NCI-H2196 (cell line): ENCODE results near the gene PRKG1.
A peak's percentile ranks its signal among the peaks of the same experiment; 100 is the strongest.
"Not testable (repeated sequence)": the region's sequence is repeated elsewhere in the genome, so short reads cannot be mapped to it uniquely, and the experiment has no call there.

Source experiments
- DNase-seq: peaks from one replicate; lab custom pipeline; 2025; ENCODE audit not compliant: unreplicated experiment; lab: John Stamatoyannopoulos, UW

The PRKG1 gene

DNA sequence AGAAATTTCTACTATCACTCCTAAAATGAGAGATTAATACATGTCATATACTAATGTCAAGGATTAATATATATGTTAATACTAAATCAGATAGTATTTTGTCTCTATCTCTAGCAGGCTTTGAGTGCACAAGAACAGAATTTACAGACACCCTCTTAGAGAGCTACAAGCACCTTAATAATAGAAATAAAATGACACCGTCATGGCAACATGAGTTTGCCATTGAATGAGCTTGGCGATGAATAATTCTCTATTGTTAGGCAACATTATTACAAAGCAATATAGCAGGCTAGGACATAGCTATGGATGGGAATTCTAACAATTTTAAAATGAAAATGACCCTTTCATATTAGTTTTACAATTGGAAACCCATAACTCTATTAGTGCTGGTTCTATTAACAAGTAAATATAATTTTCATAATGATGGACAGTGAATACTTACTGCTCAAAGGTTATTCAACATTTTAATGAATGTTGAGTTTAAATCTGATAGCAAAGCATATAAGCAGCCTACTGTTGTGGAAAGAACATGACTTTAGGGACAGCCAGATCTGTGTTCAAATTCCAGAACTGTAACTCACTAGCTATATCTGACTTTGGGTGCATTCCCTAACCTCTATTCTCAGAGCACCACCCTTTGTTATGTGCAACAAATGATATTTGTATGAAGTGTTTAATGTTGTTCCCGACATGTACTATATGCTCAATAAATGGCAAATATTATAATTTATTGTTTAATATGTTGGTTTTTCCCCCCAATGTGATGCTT, 1055.3 kb downstream of the PRKG1 start:
- DNase-seq, result no peak

DNA sequence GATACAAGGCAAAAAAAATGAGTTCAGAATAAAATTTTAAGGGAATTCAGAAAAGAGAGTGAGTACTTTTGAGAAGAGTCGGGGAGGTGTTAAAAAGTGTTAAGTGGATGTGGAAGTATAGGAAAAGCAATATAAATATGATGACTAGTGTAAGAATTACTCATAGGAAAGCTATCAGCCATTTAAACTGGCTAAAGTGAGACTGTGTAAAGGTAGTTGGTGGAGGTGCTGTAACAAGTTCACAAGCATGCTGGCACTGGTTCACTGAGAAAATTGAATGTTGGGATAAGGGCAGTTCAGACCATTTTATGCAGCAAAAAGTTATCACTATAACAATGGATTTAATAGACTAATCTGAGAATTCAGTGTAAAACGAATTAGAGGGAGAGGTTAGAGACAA, 1060.8 kb downstream of the PRKG1 start:
- no peak for DNase-seq

DNA sequence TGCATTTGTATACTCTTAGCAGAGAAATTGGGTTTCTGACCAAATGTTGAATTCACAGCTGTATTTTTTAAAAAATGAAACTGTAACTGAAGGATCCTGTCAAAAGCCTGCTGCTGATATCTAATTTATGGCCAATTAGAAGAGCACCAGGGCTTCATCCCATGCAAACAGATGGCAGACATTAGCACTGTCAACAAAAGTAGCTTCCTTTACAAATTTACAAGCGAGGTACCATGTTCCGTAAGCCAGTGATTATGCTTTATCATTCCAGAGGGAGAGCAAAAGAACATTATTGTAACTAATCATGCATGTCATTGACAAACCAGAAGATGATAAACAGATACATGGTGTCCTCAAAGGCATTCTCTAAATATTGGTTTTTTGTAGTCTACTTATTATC, 1062.6 kb downstream of the PRKG1 start:
- DNase-seq, result no peak

DNA sequence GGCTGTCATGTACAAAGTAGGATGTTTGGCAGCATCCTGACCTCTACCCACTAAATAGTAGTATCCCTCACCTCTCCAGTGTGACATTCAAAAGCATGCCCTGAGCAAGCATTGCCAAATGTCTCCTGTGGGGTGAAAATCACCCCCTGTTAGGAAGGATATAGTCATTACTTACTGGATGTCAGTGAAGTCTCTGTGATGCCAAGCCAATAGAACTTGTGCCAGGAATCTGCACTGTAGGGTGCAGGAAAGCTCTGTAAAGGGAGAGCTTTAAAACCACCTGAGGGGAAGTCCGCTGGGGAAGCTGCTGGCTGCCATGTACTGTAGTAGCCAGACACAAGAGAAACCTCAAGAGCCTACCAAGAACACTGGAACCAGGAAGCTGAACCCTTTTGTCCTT, 1069.1 kb downstream of the PRKG1 start:
- no peak for DNase-seq

DNA sequence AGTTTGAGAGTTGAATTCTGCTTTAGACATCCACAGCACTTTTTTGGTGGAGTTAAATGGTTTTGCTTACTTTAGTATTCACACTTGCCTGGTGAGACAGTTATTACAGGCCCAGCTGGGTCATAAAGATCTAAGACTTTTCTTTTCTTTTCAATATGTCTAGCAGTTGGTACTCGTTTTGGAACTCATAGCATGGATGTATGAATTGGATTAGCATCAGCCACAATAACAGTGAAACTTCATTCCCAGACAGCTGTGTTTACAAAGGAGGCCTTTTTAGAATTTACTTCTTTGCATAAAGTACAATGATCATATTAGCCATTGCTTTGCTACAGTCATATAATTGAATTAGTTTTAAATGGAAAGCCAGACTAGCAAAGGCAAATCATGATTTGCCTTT, 1071.3 kb downstream of the PRKG1 start:
- DNase-seq, result no peak

DNA sequence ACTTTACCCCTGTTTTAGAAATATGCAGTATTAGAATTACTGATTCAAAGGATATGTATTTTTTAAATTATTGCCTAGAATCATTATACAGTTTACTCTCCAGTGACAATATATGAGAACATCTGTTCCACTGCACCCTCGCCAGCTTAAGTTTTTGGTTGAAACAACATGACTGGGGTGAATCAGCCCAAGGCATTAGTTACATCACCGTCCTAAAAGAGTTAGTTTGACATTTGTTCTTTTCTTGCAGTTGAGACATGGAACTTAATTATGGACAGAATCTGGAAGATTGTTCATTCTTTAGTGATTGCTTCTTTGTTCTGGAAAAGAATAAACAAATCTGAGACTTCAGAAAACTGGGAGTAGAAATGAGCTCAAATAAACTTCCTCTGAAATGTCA, 1072.5 kb downstream of the PRKG1 start:
- DNase-seq, result no peak

DNA sequence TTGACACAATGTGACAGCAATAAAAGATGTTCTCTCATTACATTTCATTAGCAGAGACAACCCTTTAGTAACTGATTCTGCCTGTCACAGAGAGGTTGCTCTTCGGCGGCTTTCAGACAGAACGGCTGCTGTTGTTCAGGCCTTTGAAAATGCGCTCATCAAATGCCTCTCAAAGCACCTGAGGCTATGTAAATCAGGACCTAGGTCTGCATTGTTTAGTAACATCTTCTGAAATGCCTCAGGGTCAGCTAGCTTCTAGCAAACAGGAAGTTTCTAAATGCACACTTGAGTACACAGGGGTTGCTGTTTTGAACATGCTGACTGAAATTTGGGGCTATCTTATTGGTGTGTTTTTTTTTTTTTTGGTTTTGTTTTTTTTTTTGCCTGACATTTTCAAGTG, 1096.5 kb downstream of the PRKG1 start:
- no peak for DNase-seq

DNA sequence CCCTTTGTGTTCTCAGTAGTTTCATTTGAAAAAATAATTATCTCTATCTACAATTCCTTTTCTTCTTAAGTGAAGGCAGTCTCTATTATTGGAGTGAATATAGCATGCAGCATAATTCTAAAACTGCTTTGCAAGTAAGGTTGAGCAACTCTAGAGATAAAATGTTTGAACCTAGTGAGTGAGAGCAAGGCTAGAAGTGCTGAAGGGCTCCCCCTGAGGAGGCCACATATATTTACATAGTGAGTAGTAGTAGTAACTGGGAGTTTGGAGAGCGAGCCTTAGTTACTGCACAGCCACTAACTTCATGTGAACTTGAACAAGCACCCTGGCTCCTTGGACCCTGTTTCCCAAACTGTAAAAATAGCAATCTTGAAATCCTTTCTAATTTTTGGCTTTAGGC, 1098.3 kb downstream of the PRKG1 start:
- DNase-seq, result no peak

DNA sequence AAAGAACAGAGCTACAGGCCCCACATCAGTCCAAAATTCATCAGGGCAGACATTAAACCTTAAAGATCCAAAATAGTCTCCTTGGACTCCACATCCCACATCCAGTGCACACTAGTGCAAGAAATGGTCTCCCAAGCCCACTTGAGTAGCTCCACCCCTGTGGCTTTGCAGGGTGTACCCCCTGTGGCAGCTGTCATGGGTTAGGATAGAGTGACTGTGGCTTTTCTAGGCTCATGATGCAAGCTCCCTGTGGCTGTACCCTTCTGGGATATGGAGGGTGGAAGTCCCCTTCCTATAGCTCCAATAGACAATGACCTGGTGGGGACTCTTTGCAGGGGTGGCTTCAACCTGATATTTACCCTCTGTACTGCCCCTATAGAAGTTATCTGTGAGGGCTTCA, 1111.0 kb downstream of the PRKG1 start:
- DNase-seq, result no peak

DNA sequence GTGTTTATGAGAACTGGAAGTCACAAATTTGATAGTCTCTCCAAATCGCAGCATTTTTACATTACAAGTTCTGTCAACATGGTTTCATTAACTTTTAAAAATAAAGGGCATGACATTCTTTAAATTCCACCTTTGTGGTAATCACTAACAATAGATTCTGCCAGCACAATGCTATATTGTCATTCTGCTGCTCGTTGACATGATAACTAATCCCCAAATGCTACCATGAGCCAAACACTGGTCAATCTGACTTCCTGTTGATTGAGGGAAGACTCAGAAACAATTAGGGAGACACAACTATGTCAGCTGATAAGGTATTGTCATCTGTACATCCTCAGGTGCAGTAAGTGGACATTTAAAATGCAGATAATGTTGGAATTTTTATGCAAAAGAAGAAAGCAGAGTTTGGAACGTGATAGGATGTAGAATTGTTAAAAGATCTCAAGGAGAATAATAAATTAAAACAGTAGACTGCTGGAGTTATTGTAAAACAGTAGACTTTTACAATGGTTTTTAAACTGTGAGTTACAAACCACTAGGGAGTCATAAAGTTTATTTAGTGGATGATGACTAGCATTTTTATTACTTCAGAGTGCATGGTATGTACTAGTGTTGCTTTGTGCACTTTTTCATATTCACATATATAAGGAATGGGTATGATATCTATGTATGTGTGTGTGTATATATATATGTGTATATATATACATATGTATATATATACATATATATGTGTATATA, 1113.4 kb downstream of the PRKG1 start:
- DNase-seq, result no peak

DNA sequence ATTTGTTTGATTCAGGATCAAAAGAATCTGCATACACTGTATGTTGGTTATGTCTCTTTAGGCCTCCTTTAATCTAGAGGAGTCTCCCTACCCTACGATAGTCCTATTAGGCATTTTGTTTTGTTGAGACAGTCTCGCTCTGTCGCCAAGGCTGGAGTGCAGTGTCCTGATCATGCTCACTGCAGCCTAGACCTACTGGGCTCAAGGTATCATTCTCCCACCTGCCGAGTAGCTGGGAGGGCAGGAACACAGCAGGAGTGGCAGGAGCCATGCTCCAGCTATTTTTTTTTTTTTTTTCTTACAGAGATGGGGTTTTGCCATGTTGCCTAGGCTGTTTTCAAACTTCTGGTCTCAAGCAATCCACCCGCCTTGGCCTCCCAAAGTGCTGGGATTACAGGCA, 1116.8 kb downstream of the PRKG1 start:
- no peak for DNase-seq

DNA sequence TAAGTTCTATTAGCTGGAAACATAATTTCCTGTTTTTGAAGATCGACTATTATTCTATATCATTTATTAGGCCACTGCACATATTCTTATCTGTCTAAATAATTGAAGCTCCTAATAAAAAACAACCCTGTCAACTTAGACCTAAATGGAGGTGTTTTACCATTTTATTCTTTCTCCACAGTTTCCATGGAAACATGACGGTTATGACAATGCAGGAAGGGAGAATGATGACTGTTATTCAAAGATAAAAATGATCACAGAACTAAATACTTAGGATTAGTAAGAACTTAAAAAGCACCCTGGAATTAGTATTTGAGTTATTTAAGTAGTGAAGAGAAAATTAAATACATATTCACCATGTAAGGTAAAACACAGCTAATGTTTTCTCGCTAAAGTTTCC, 1119.9 kb downstream of the PRKG1 start:
- no peak for DNase-seq

DNA sequence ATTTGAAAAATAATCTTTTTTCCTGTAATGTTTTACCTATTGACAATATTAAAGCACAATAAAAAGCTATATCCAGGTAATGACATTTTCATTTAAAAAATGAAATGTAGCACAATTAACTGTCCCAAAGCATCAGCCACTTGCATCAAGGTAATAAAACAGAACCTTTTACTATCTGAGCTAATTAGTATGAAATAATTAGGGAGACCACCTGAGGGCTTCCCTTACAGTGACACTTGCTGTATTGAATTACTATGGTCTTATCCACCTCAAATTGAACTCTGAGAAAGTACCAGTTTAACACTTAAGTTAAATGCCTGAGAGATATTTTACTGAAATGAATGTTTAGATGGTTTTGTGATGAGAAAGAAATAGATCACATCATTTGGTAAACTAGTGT, 1120.4 kb downstream of the PRKG1 start:
- DNase-seq, result no peak

DNA sequence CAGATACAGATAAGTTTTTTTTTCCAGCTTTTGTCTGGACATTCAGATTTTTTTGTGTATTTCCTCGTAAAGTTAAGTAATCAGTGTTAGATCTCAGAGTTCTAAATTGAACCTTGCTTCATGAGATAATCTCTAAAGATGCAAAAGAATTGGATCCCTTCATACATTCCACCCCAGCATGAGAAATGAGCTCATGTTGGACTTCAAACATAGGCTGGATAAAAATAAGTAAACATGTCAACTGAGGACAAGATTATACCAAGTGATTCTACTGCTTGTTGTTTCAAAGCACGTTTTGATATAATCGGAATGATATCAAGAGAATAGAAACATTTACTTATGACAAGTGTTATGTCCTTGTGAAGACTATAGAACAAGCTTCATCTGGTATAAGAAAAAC, 1122.8 kb downstream of the PRKG1 start:
- DNase-seq, result no peak

DNA sequence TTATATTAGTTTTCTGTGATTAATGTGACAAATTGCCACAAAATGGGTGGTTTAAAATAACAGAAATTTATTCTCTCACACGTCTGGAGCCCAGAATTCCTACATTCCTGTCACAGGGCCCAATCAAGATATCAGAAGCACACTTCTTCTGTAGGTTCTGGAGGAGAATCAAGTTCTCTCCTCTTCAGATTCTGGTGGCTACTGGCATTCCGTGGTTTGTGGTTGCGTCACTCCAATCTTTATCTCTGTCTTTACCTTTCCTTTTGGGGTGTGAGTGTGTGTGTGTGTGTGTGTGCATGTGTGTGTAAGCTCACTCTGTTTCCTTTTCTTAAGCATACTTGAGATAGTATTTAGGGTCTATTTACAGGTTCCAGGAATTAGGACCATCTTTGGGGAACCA, 1124.3 kb downstream of the PRKG1 start:
- DNase-seq, result no peak

DNA sequence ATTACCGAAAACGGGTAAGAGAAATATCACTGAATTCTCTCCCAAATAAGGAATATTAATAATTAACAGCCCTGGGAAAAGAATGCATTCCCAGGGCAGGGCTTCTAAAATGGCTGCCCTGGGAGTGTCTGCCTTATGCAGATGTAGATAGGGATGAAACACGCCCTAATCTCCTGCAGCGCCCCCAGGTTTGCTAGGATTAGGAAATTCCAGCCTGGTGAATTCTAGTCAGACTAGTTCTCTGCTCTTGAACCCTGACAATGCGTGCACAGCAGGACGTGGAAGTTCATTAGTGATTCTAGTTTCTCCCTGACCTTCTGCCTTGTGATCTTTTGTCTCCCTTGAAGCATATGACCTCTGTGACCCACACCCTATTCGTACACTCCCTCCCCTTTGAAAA, 1130.6 kb downstream of the PRKG1 start:
- not testable (repeated sequence) for DNase-seq

DNA sequence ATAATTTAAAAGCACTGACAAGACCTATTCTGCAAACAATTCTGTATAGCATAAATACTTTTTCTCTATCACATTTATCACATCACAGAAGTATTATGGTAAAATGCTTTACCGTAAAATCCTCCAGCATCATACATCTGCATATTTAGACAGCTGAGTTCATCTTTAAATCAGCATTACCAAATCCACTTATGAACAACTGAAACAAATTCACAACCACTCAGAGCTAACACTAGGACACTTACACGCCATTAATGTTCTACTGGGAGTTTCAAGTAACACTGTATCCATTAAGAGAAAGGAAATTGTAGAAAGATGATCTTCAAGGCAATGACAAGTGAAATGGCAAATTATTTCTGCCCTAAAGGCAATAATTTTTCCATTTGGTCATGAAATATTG, 1134.1 kb downstream of the PRKG1 start:
- DNase-seq, result no peak

DNA sequence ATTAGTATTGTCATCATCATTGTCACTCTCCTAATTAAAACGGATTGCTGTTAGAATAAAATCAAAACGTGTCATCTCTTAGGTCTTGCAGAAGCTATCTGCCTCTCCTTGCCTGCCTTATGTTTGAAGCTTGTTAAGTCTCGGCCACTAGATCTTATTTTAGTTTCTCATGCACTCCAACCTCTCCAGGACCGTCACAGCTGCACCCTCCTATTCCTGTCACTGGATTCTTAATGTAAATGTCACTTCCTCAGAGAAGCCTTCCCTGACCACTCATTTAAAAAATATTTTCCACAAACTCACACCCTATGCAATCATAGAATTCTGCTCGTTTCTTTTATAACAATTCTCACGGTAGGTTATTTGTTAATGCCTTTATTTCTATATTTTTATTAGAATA, 1135.9 kb downstream of the PRKG1 start:
- no peak for DNase-seq

DNA sequence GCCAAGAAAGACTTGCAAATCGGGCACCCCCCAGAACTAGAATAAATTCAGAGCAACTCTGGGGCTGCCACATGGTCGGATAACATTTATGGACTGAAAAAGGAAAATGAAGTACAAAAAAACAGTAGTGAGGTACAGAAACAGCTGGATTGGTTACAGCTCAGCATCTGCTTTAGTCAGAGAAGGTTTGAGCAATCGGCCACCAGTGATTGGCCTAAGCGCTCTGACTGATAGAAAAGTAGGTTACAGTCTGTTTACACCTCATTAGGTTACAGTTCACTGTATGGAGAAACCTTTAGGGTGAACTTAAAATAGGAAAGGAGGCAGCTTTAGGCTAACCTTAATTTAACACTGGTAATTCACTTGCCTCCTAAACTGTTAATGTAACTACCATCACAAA, 1137.8 kb downstream of the PRKG1 start:
- no peak for DNase-seq

DNA sequence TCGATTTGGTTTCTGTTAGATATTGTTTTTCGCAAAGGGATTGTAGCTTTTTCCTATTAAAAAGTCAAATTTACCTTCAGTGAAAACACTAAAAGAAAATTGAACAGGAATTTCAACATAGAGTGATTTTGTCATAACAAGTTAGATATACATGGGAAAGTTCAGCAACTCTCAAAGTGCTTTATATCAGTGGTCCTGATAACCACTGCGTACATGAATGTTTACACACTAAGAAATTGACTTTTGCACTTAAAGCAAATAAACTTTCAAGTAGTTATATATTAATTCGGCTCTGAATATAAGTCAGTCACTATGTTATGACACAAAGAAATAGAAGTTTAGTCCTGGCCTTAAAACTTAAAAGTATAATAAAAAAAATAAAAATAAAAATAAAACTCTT, 1138.5 kb downstream of the PRKG1 start:
- DNase-seq, result no peak

DNA sequence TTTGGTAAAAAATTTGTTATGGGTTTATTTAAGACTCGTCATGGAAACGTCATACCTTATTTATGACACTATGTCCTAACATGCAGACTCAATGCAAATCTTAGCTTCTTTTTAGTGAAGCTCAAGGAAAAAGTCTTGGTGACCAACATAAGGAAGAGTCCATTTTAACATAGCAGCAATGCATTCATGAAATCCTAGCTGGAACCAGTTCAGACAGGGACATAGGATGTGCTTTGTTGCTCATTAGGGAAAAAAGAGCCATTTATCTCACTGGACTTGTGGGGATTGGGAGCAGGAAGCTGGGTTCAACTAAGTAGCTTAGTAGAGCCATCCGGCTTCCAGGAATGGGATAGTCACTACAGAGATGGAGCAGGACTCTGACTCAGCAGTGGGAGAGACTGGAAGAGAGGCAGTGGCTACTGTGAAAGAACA, 1139.0 kb downstream of the PRKG1 start:
- DNase-seq, result no peak

DNA sequence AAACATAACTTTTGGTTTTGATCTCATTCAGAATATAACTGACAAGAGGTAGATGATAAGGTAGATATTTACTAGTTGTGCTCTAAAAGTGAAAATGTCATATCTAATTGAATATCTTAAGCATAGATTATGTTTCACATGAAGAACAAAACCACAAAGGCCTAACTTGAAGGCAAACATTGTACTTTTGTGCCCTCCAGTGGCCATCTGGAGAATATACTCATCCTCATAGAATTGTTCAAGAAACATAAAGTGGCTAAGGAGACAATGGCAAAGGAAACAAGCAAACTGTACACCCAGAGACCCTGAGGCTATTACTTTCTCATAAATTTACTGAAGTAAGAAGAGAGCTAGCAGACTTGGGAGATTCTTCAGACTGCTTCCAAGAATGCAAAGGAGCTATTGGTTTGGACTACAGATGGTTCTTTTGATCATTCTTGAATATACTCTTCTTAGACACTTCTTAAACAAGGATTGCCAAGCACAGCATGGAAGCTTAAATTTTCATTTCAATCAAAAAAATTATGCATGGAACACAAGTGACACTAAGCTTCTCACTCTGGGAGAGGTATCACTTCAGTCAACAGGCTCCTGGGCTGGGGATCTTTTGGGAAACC, 1141.6 kb downstream of the PRKG1 start:
- DNase-seq, result peak; percentile 29
